ENCODE data around the gene LRRC72. TPM values are rescaled to one million over a fixed set of nuclear protein-coding genes. Genes with fewer than 3 reads are reported as not detected.
"Not testable (repeated sequence)": the region's sequence is repeated elsewhere in the genome, so short reads cannot be mapped to it uniquely, and the experiment has no call there.

Gene LRRC72
- total RNA-seq, 4 donors from 2014 or later: not detected

- H3K27me3 ChIP-seq: no peaks in the 10 kb centered on the region
- WGBS: 53% methylated on average over 6 of the region's 6 CpGs
- TF ChIP-seq, protein P1, sequence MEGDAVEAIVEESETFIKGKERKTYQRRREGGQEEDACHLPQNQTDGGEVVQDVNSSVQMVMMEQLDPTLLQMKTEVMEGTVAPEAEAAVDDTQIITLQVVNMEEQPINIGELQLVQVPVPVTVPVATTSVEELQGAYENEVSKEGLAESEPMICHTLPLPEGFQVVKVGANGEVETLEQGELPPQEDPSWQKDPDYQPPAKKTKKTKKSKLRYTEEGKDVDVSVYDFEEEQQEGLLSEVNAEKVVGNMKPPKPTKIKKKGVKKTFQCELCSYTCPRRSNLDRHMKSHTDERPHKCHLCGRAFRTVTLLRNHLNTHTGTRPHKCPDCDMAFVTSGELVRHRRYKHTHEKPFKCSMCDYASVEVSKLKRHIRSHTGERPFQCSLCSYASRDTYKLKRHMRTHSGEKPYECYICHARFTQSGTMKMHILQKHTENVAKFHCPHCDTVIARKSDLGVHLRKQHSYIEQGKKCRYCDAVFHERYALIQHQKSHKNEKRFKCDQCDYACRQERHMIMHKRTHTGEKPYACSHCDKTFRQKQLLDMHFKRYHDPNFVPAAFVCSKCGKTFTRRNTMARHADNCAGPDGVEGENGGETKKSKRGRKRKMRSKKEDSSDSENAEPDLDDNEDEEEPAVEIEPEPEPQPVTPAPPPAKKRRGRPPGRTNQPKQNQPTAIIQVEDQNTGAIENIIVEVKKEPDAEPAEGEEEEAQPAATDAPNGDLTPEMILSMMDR (IDR thresholded peaks at IDR 0.05): no peak
- TF ChIP-seq EP300 (IDR thresholded peaks at IDR 0.05) (no peak), POLR2A (IDR thresholded peaks at IDR 0.05) (no peak), POLR2AphosphoS5 (IDR thresholded peaks at IDR 0.05) (no peak)
- DNase-seq (ENCODE audit: low spot score in 2 of 2): no peak
- H3K27ac ChIP-seq: no peak overlapping the region
- H3K36me3 ChIP-seq: no peaks in the 10 kb centered on the region
- no peak overlapping the region for H3K4me3 ChIP-seq
- H3K9me3 ChIP-seq: no peaks in the 10 kb centered on the region
- H3K4me1 ChIP-seq: no peaks in the 10 kb centered on the region
Observed at GRCh38 chr7:16587790-16588189, 61.2 kb downstream of the LRRC72 start.

DNA sequence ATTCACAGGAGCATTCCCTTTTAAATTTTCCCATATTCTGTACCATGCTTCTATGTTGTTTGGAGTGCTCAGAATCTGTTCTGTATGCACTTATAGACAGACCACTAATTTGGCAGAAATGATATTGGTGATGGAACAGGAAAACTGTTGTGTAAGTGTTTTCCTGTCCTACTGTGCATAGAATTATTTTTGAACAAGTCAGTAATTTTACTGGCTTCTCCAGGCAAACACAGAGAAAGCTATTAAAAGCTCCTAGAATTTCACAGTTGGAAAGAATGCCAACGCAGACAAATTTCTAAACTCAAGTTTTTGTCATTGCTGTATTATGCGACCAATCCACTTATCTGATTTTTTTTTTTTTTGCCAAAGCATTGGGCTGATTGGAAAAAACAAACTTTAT, 63.3 kb downstream of the LRRC72 start:
- no peak for DNase-seq (ENCODE audit: low spot score in 2 of 2)
- Histone ChIP-seq H3K4me1 (no peaks in the 10 kb centered on the region), H3K9me3 (no peaks in the 10 kb centered on the region), H3K27ac (no peak overlapping the region), H3K27me3 (no peaks in the 10 kb centered on the region), H3K4me3 (no peak overlapping the region), H3K36me3 (no peaks in the 10 kb centered on the region)
- no peak for TF ChIP-seq EP300 (IDR thresholded peaks at IDR 0.05)
- TF ChIP-seq, protein P1 (IDR thresholded peaks at IDR 0.05): no peak
- TF ChIP-seq POLR2AphosphoS5 (IDR thresholded peaks at IDR 0.05): no peak
- no peak for TF ChIP-seq POLR2A (IDR thresholded peaks at IDR 0.05)
- WGBS: 44% methylated on average over 2 of the region's 2 CpGs

DNA sequence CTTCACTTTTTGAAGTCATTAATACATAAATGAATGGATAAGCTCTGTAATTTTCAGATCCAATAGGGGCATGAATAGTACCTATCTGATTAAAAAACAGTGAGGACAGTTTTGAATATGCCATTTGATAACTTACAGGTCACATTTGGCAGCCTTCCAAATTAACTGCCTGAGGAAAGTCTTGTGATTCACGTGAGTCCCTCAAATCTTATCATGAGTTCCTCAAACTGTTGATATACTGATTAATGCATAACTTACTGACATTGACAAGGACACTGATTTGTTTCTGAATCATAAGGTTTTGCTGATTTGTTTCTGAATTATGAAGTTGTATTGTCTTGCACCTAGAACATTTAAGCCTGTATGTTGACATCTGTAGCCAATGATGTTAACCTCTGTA, 63.8 kb downstream of the LRRC72 start:
- Histone ChIP-seq H3K36me3 (no peaks in the 10 kb centered on the region), H3K27ac (no peak overlapping the region), H3K9me3 (no peaks in the 10 kb centered on the region), H3K4me3 (no peak overlapping the region), H3K27me3 (no peaks in the 10 kb centered on the region), H3K4me1 (no peaks in the 10 kb centered on the region)
- DNase-seq (ENCODE audit: low spot score in 2 of 2): no peak
- WGBS: 21% methylated on average over 1 of the region's 1 CpG
- no peak for TF ChIP-seq POLR2AphosphoS5 (IDR thresholded peaks at IDR 0.05)

- no peaks in the 10 kb centered on the region for H3K9me3 ChIP-seq
- WGBS: 93% methylated on average over 3 of the region's 3 CpGs
- H3K4me3 ChIP-seq: no peak overlapping the region
- TF ChIP-seq POLR2A (IDR thresholded peaks at IDR 0.05) (no peak), POLR2AphosphoS5 (IDR thresholded peaks at IDR 0.05) (no peak), EP300 (IDR thresholded peaks at IDR 0.05) (no peak)
- TF ChIP-seq, protein P1 (IDR thresholded peaks at IDR 0.05): no peak
- DNase-seq (ENCODE audit: low spot score in 2 of 2): no peak
- H3K27ac ChIP-seq: no peak overlapping the region
- no peaks in the 10 kb centered on the region for H3K4me1 ChIP-seq
- H3K36me3 ChIP-seq: no peaks in the 10 kb centered on the region
- H3K27me3 ChIP-seq: no peaks in the 10 kb centered on the region
Observed at GRCh38 chr7:16592395-16592794, 65.8 kb downstream of the LRRC72 start.

DNA sequence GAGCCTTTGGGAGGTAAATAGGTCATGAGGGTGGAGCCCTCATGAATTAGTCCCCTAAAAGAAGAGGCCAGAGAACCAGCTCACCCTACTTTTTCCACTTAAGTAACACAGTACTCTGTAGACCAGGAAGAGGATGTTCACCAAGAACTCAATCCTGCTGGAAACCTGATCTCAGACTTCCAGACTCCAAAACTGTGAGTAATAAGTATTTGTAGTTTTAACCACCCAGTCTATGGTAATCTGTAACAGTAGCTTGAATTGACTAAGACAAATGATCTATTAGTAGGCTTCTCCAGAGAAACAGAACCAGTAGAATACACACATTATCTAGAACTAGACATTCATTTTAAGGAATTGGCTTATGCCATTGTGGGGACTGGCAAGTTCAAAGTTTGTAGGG, 67.4 kb downstream of the LRRC72 start:
- Histone ChIP-seq H3K4me1 (no peaks in the 10 kb centered on the region), H3K9me3 (no peaks in the 10 kb centered on the region), H3K36me3 (peaks cover 8% of the 10 kb centered on the region), H3K27me3 (no peaks in the 10 kb centered on the region), H3K27ac (no peak overlapping the region), H3K4me3 (no peak overlapping the region)
- no peak for TF ChIP-seq POLR2A (IDR thresholded peaks at IDR 0.05)
- TF ChIP-seq, protein P1 (IDR thresholded peaks at IDR 0.05): no peak
- no peak for TF ChIP-seq POLR2AphosphoS5 (IDR thresholded peaks at IDR 0.05)
- no peak for TF ChIP-seq EP300 (IDR thresholded peaks at IDR 0.05)
- no peak for DNase-seq (ENCODE audit: low spot score in 2 of 2)

DNA sequence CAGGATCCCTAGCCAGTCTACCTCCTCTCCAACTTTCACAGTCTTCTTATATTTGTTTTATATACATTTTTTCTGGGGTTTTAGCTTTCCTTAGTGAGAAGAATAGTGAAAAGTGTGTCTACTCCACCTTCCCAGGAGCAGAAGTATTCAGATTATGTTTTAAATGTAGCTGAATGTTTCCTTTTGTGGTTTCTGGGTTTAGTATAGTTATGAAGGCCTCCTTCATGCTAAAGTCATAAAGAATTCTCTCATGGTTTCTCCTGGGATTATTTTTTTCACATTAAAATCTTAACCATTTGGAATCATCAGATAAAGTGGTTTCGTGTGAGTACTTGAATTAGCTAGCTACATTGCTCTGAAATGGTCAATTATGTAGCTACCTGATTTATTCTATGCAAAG, 68.1 kb downstream of the LRRC72 start:
- Histone ChIP-seq H3K4me1 (no peaks in the 10 kb centered on the region), H3K36me3 (peaks cover 9% of the 10 kb centered on the region), H3K4me3 (no peak overlapping the region), H3K27me3 (no peaks in the 10 kb centered on the region), H3K9me3 (no peaks in the 10 kb centered on the region), H3K27ac (no peak overlapping the region)
- TF ChIP-seq, protein P1 (IDR thresholded peaks at IDR 0.05): no peak
- TF ChIP-seq EP300 (IDR thresholded peaks at IDR 0.05) (no peak), POLR2A (IDR thresholded peaks at IDR 0.05) (no peak), POLR2AphosphoS5 (IDR thresholded peaks at IDR 0.05) (no peak)
- no peak for DNase-seq (ENCODE audit: low spot score in 2 of 2)
- WGBS: 74% methylated on average over 1 of the region's 1 CpG

- H3K27ac ChIP-seq; DNase-seq (ENCODE audit: low spot score in 2 of 2); H3K27me3 ChIP-seq; H3K9me3 ChIP-seq; H3K4me3 ChIP-seq; H3K4me1 ChIP-seq: not testable (repeated sequence)
- WGBS: 75% methylated on average over 4 of the region's 4 CpGs
- H3K36me3 ChIP-seq: peaks cover 18% of the 10 kb centered on the region
Observed at GRCh38 chr7:16595596-16595995, 69.0 kb downstream of the LRRC72 start.

Data from suprapubic skin (tissue), 4 donors.